Mononuclear cell (primary cell): ENCODE results near the gene TMEM120B. TPM values are rescaled to one million over a fixed set of nuclear protein-coding genes. Genes with fewer than 3 reads are reported as not detected.
"Not testable (repeated sequence)": the region's sequence is repeated elsewhere in the genome, so short reads cannot be mapped to it uniquely, and the experiment has no call there.

Source experiments
- H3K27me3 ChIP-seq: 2 replicates; pipeline ENCODE4 v1.6.0; 2011; ENCODE audit warnings: low read length, control low read depth; ENCODE audit not compliant: insufficient read depth
- H3K4me1 ChIP-seq: 2 replicates; pipeline ENCODE4 v1.5.1; 2011; ENCODE audit warnings: mild to moderate bottlenecking, low read length, control low read depth; ENCODE audit not compliant: insufficient read depth
- H3K4me3 ChIP-seq: 2 replicates; pipeline ENCODE4 v1.5.1; 2011; ENCODE audit warnings: mild to moderate bottlenecking, low read length, moderate library complexity
- H3K9me3 ChIP-seq: 2 replicates; pipeline ENCODE4 v1.5.1; 2011; ENCODE audit warnings: low read depth, mild to moderate bottlenecking, control low read depth, low read length
- total RNA-seq: library from RNA; depleted of rRNA; stranded (reverse); fragments of >200 nt; gene quantifications from one replicate; pipeline ENCODE4 v1.2.3, GENCODE V29; 2012

Gene TMEM120B
- total RNA-seq, 1 donor, result 2.1 TPM

DNA sequence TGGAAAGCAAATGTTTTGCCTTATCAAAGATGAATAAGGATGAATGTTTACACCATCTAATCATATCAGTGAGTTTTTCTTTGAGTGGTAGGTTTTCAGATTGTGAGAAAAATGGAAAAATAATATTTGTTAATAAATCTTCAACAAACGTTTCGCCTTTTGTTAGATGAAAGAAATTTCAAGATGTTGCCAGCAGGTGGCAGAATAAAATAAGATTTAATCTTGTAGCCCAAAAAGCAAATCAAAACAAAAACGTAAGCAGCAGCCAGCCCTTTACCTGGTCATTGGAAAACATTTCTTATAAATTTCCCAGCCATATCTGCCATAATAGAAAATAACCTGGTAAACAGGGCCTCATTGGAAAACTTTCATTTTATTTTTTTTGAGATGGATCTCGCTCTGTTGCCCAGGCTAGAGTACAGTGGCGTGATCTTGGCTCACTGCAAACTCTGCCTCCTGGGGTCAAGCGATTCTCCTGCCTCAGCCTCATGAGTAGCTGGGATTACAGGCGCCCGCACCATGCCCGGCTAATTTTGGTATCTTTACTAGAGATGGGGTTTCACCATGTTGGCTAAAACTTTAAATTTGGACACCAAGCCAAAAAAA, 15.4 kb upstream of the TMEM120B start:
- H3K9me3 ChIP-seq, result no peaks in the 10 kb centered on the region
- no peaks in the 10 kb centered on the region for H3K27me3 ChIP-seq
- no peaks in the 10 kb centered on the region for H3K4me1 ChIP-seq
- no peak overlapping the region for H3K4me3 ChIP-seq

GRCh38 chr12:121697861-121698260, 14.7 kb upstream of the TMEM120B start:
- not testable (repeated sequence) for H3K27me3 ChIP-seq, H3K4me1 ChIP-seq, H3K9me3 ChIP-seq, H3K4me3 ChIP-seq

DNA sequence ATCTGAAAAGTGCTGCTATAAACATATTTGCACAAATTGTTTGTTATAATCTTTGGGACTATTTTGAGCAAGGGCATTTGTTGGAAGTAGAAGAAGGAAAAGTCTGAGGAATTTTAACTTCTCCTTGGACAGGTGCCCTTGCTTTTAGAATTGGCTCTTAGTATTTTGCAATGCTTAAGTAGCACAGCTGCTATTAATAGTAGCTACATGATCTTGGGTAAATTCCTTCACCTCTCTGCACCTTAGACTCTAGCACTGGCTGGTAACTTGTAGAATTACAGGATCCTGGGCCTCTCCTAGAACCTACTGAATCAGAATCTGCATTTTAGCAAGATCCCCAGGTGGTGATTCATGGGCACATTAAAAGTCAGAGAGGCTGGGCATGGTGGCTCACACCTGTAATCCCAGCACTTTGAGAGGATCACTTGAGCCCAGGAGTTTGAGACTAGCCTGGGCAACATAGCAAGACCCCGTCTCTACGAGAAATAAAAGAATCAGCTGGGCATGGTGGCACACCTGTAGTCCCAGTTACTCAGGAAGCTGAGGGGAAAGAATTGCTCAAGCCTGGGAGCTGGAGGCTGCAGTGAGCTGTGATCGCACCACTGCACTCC, 10.8 kb upstream of the TMEM120B start:
- no peaks in the 10 kb centered on the region for H3K27me3 ChIP-seq
- no peak overlapping the region for H3K4me3 ChIP-seq
- no peaks in the 10 kb centered on the region for H3K4me1 ChIP-seq
- no peaks in the 10 kb centered on the region for H3K9me3 ChIP-seq

- no peak overlapping the region for H3K4me3 ChIP-seq
- H3K27me3 ChIP-seq, result no peaks in the 10 kb centered on the region
- no peaks in the 10 kb centered on the region for H3K9me3 ChIP-seq
- H3K4me1 ChIP-seq, result no peaks in the 10 kb centered on the region
These were observed 9.6 kb upstream of the TMEM120B start for GRCh38 chr12:121702944-121703343.

- no peaks in the 10 kb centered on the region for H3K9me3 ChIP-seq
- H3K4me3 ChIP-seq, result no peak overlapping the region
- H3K27me3 ChIP-seq, result no peaks in the 10 kb centered on the region
- no peaks in the 10 kb centered on the region for H3K4me1 ChIP-seq
These were observed 7.0 kb upstream of the TMEM120B start for GRCh38 chr12:121705514-121705913.

- Histone ChIP-seq H3K27me3 (no peaks in the 10 kb centered on the region), H3K4me1 (peaks cover 20% of the 10 kb centered on the region), H3K9me3 (no peaks in the 10 kb centered on the region), H3K4me3 (no peak overlapping the region)
These were observed 4.1 kb upstream of the TMEM120B start for GRCh38 chr12:121708313-121709063.

- not testable (repeated sequence) for H3K4me3 ChIP-seq, H3K9me3 ChIP-seq, H3K27me3 ChIP-seq
- peaks cover 24% of the 10 kb centered on the region for H3K4me1 ChIP-seq
These were observed 3.5 kb upstream of the TMEM120B start for GRCh38 chr12:121709064-121709424.

DNA sequence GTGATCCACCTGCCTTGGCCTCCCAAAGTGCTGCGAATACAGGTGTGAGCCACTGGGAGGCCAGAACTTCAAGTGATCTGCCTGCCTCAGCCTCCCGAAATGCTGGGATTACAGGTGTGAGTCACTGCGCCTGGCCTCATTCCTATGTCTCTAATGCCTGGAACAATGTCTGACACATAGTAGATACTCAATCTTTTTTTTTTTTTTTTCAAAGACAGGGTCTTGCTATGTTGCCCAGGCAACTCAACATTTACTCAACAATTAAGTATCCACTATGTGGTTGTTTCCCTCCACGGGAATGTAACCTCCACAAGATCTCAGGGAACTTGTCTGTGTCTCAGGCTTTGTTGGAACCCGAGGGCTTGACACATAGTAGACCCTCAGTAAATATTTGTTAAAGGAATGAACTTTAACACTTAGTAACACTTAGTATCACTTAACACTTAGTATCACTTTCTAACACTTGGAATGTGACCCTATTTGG, 3.0 kb upstream of the TMEM120B start:
- Histone ChIP-seq H3K4me3 (no peak overlapping the region), H3K4me1 (peaks cover 24% of the 10 kb centered on the region), H3K9me3 (no peaks in the 10 kb centered on the region), H3K27me3 (no peaks in the 10 kb centered on the region)

- H3K4me3 ChIP-seq, result peak overlapping the region; percentile 86
- H3K4me1 ChIP-seq, result peaks cover 24% of the 10 kb centered on the region
- no peaks in the 10 kb centered on the region for H3K27me3 ChIP-seq
- no peaks in the 10 kb centered on the region for H3K9me3 ChIP-seq
These were observed 977 bp upstream of the TMEM120B start for GRCh38 chr12:121711361-121712189.

DNA sequence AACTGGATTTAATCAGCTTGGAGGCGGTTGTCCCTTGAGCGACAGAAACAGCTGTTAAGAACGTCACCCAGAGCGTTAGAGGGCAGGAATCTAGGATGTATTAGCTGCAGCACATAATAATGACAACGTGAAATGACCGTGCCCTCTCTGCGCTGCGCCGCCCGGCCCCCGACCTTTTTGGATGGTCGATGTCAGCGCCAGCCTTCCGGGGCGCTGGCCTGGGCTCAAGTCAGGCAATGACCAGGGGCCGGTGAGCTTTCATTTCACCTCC, 427 bp upstream of the TMEM120B start:
- Histone ChIP-seq H3K27me3 (no peaks in the 10 kb centered on the region), H3K9me3 (no peaks in the 10 kb centered on the region), H3K4me1 (peaks cover 24% of the 10 kb centered on the region), H3K4me3 (peak overlapping the region; percentile 86)

- H3K27me3 ChIP-seq, result no peaks in the 10 kb centered on the region
- H3K4me1 ChIP-seq, result peaks cover 24% of the 10 kb centered on the region
- no peaks in the 10 kb centered on the region for H3K9me3 ChIP-seq
- H3K4me3 ChIP-seq, result peak overlapping the region; percentile 86
These were observed 765 bp downstream of the TMEM120B start for GRCh38 chr12:121713257-121713777.

- H3K27me3 ChIP-seq, result no peaks in the 10 kb centered on the region
- H3K9me3 ChIP-seq, result no peaks in the 10 kb centered on the region
- H3K4me1 ChIP-seq, result peaks cover 24% of the 10 kb centered on the region
- no peak overlapping the region for H3K4me3 ChIP-seq
These were observed 1.2 kb downstream of the TMEM120B start for GRCh38 chr12:121713793-121714192.

DNA sequence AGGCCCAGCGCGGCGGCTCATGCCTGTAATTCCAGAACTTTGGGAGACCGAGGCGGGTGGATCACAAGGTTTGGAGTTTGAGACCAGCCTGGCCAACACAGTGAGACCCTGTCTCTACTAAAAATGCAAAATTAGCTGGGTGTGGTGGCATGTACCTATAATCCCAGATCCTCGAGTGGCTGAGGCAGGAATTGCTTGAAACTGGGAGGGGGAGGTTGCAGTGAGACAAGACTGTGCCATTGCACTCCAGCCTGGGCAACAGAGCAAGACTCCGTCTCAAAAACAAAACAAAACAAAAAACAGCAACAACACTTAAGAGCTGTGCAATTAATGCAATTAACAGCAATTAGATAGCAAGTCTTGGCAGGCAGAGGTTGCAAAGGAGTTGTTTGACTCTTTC, 2.5 kb downstream of the TMEM120B start:
- H3K9me3 ChIP-seq, H3K27me3 ChIP-seq: not testable (repeated sequence)

DNA sequence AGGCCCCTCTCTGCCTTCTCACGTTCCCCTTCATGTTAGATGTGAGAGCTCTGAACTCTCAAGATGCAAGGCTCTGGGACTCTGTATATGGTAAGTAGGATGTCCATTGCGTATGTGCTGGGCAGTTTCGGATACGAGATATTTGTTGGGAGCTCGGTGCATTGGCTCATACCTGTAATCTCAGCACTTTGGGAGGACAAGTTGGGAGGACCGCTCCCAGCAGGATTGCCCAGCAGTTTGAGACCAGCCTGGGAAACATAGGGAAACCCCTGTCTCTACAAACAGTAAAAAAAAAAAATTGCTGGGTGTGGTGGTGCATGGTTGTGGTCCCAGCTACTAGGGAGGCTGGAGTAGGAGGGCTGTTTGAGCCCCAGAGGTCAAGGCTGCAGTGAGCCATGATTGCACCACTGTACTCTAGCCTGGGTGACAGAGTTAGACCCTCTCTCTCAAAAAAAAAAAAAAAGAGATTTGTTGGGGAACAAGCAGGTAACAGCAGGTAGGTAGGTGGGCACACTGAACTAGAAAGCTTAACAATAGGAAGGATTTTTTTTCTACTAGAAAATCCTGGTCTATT, 3.4 kb downstream of the TMEM120B start:
- no peak overlapping the region for H3K4me3 ChIP-seq
- H3K27me3 ChIP-seq, result no peaks in the 10 kb centered on the region
- no peaks in the 10 kb centered on the region for H3K9me3 ChIP-seq
- H3K4me1 ChIP-seq, result peaks cover 24% of the 10 kb centered on the region

More for the DNA sequence above, 2.5 kb downstream of the TMEM120B start:
- peaks cover 24% of the 10 kb centered on the region for H3K4me1 ChIP-seq
- not testable (repeated sequence) for H3K4me3 ChIP-seq
